IMR-90 (cell line): ENCODE measurements around the gene SLC28A3. TPM values are rescaled to one million over a fixed set of nuclear protein-coding genes. Genes with fewer than 3 reads are reported as not detected.

Experiments used
- ATAC-seq: fragments of 200-7000 bp; cut with Tn5 transposase; 2 replicates; pipeline ENCODE4 v1.9.1; 2020; ENCODE audit warnings: low read depth, mild to moderate bottlenecking, moderate library complexity
- BruUV-seq: library from RNA; stranded (reverse); fragments of 400-500 nt; replicated peaks from 2 replicates; lab custom pipeline; 2021; lab: Mats Ljungman, UMichigan
- CTCF ChIA-PET: fragments of 300-600 bp; formaldehyde crosslinking; extraction: SDS; loops from one replicate; lab custom pipeline; 2021; ENCODE audit warnings: antibody characterized with exemption; lab: Yijun Ruan, JAX
- POLR2A ChIA-PET: fragments of 300-600 bp; sonication (Branson Sonifier 250); formaldehyde crosslinking; loops from one replicate; lab custom pipeline; 2022; ENCODE audit warnings: antibody characterized with exemption; ENCODE audit not compliant: unreplicated experiment; lab: Charles Lee
- DNase-seq: peaks from one replicate; pipeline ENCODE4 v3.0.0; 2013
- H2AFZ ChIP-seq: replicated peaks from 2 replicates; pipeline ENCODE3; 2013; ENCODE audit warnings: low read length, mild to moderate bottlenecking; ENCODE audit not compliant: poor library complexity
- H2AK5ac ChIP-seq: 2 replicates; pipeline ENCODE4 v1.6.1; 2013; ENCODE audit warnings: low read depth, low read length, inconsistent platforms
- H2AK9ac ChIP-seq: replicated peaks from 2 replicates; pipeline ENCODE3; 2013; ENCODE audit warnings: mild to moderate bottlenecking, low read depth, low read length, moderate library complexity; ENCODE audit not compliant: poor library complexity
- H2BK120ac ChIP-seq: 2 replicates; pipeline ENCODE4 v1.6.1; 2013; ENCODE audit warnings: low read depth, low read length, inconsistent platforms
- H2BK15ac ChIP-seq: 3 replicates; pipeline ENCODE4 v1.6.1; 2013; ENCODE audit warnings: low read depth, low read length, inconsistent platforms
- H2BK20ac ChIP-seq: 2 replicates; pipeline ENCODE4 v1.6.1; 2013; ENCODE audit warnings: low read depth, mild to moderate bottlenecking, inconsistent platforms, low read length, moderate library complexity
- H2BK5ac ChIP-seq: 2 replicates; pipeline ENCODE4 v1.6.1; 2013; ENCODE audit warnings: mild to moderate bottlenecking, low read depth, low read length, inconsistent platforms; ENCODE audit not compliant: poor library complexity, severe bottlenecking
- H3K14ac ChIP-seq: replicated peaks from 2 replicates; pipeline ENCODE4 v1.6.1; 2013; ENCODE audit warnings: low read depth, low read length, inconsistent platforms
- H3K18ac ChIP-seq: 2 replicates; pipeline ENCODE4 v1.6.1; 2013; ENCODE audit warnings: low read depth, low read length, control low read depth
- H3K23ac ChIP-seq: 2 replicates; pipeline ENCODE4 v1.6.1; 2013; ENCODE audit warnings: low read depth, low read length, inconsistent platforms
- H3K27ac ChIP-seq: 2 replicates; pipeline ENCODE4 v1.5.1; 2013; ENCODE audit warnings: mild to moderate bottlenecking, control low read depth, low read length; ENCODE audit not compliant: insufficient read depth
- H3K27me3 ChIP-seq: 2 replicates; pipeline ENCODE4 v1.6.1; 2013; ENCODE audit warnings: low read length; ENCODE audit not compliant: control insufficient read depth, insufficient read depth
- H3K36me3 ChIP-seq: 2 replicates; pipeline ENCODE4 v1.6.1; 2013; ENCODE audit warnings: low read length, mixed read lengths; ENCODE audit not compliant: control insufficient read depth, insufficient read depth
- H3K4ac ChIP-seq: 2 replicates; pipeline ENCODE4 v1.6.1; 2013; ENCODE audit warnings: low read depth, low read length, inconsistent platforms
- H3K4me1 ChIP-seq: 2 replicates; pipeline ENCODE4 v1.6.1; 2013; ENCODE audit warnings: low read length, mixed read lengths; ENCODE audit not compliant: control insufficient read depth, insufficient read depth
- H3K4me2 ChIP-seq: 2 replicates; pipeline ENCODE4 v1.6.1; 2013; ENCODE audit warnings: low read depth, mild to moderate bottlenecking, control low read depth, low read length, moderate library complexity
- H3K4me3 ChIP-seq: 2 replicates; pipeline ENCODE4 v1.5.1; 2013; ENCODE audit warnings: low read depth, mild to moderate bottlenecking, control low read depth, low read length, moderate library complexity; ENCODE audit not compliant: insufficient read depth
- H3K56ac ChIP-seq: 2 replicates; pipeline ENCODE4 v1.6.1; 2013; ENCODE audit warnings: low read length, inconsistent platforms; ENCODE audit not compliant: insufficient read depth; ENCODE audit errors: extremely low read depth
- H3K79me1 ChIP-seq, 2 experiments: 2 replicates each; pipeline ENCODE4 v1.6.1; 2013; ENCODE audit warnings: low read length in 2 of 2, inconsistent platforms in 1 of 2, low read depth in 1 of 2
- H3K9ac ChIP-seq: 2 replicates; pipeline ENCODE4 v1.6.1; 2013; ENCODE audit warnings: low read depth, low read length, control low read depth
- H3K9me1 ChIP-seq: 2 replicates; pipeline ENCODE4 v1.6.1; 2013; ENCODE audit warnings: low read length, inconsistent platforms; ENCODE audit not compliant: insufficient read depth
- H3K9me3 ChIP-seq: 2 replicates; pipeline ENCODE4 v1.6.1; 2013; ENCODE audit warnings: low read length; ENCODE audit not compliant: control insufficient read depth, insufficient read depth
- H4K20me1 ChIP-seq: 2 replicates; pipeline ENCODE4 v1.6.1; 2013; ENCODE audit warnings: low read length, inconsistent platforms; ENCODE audit not compliant: insufficient read depth
- H4K5ac ChIP-seq: 2 replicates; pipeline ENCODE4 v1.6.1; 2013; ENCODE audit warnings: mild to moderate bottlenecking, low read depth, low read length, control low read depth
- H4K8ac ChIP-seq, 2 experiments: 2 replicates each; pipeline ENCODE4 v1.6.1; 2013; ENCODE audit warnings: low read depth in 2 of 2, low read length in 2 of 2, control low read depth in 1 of 2, inconsistent platforms in 1 of 2
- H4K91ac ChIP-seq: 2 replicates; pipeline ENCODE4 v1.6.1; 2013; ENCODE audit warnings: low read depth, low read length, inconsistent platforms; ENCODE audit not compliant: insufficient read depth
- BHLHE40 ChIP-seq: fragments of 150-350 bp; IDR thresholded peaks from 2 replicates; pipeline ENCODE4 v1.6.1; 2016; ENCODE audit warnings: mild to moderate bottlenecking, low read depth, low read length
- CEBPB ChIP-seq: IDR thresholded peaks from 2 replicates; pipeline ENCODE4 v1.6.1; 2012; ENCODE audit warnings: low read depth, low read length, improper control_type of control experiment
- MAZ ChIP-seq: IDR thresholded peaks from 2 replicates; pipeline ENCODE4 v1.6.1; 2012; ENCODE audit warnings: low read depth, mild to moderate bottlenecking, low read length, improper control_type of control experiment, moderate library complexity, borderline replicate concordance
- MXI1 ChIP-seq: IDR thresholded peaks from 2 replicates; pipeline ENCODE4 v1.6.1; 2012; ENCODE audit warnings: low read depth, mild to moderate bottlenecking, low read length, moderate library complexity, borderline replicate concordance
- NFE2L2 ChIP-seq: fragments of 150-350 bp; IDR thresholded peaks from 2 replicates; pipeline ENCODE4 v1.6.1; 2016; ENCODE audit warnings: low read depth, mild to moderate bottlenecking, low read length
- POLR2A ChIP-seq: IDR thresholded peaks from 2 replicates; pipeline ENCODE4 v1.6.1; 2012; ENCODE audit warnings: mild to moderate bottlenecking, low read depth, low read length
- RAD21 ChIP-seq: IDR thresholded peaks from 2 replicates; pipeline ENCODE4 v1.6.1; 2012; ENCODE audit warnings: low read length, improper control_type of control experiment
- WGBS, 2 experiments: methylation state at CpG; one replicate each; pipeline versions ENCODE4 v1.1.5 to v1.1.7; 2013; ENCODE audit warnings: missing lambda C conversion rate in 2 of 2; ENCODE audit not compliant: insufficient read length in 1 of 2; ENCODE audit errors: extremely low coverage in 2 of 2; 5-methylcytosine and 5-hydroxymethylcytosine counted together
- dilution Hi-C: fragments of 300-500 bp; cut with HindIII; formaldehyde crosslinking; loops from one replicate; pipeline ENCODE4 v1.14.3; 2018; ENCODE audit warnings: low sequenced_read_pairs; ENCODE audit not compliant: unreplicated experiment
- in situ Hi-C: fragments of 300-500 bp; cut with MboI; formaldehyde crosslinking; loops from 3 replicates; pipeline ENCODE4 v1.14.3; 2019; ENCODE audit warnings: low sequenced_read_pairs, inconsistent platforms, mixed read lengths
- intact Hi-C: fragments of 100-400 bp; cut with micrococcal nuclease; formaldehyde crosslinking; loops from 2 replicates; pipeline ENCODE4 v1.10.0; 2022
- polyA plus RNA-seq, 3 experiments: library from polyadenylated mRNA; depleted of rRNA; stranded (reverse); fragments of >200 nt; gene quantifications; 2 replicates each; pipeline ENCODE4 v1.2.3, GENCODE V29; 2012; ENCODE audit warnings: low replicate concordance in 1 of 3
- total RNA-seq: library from RNA; depleted of rRNA; stranded (reverse); fragments of >200 nt; gene quantifications from 2 replicates; pipeline ENCODE4 v1.2.3, GENCODE V29; 2012

The SLC28A3 gene
- total and polyA plus RNA-seq, 2 of the 4 experiments (the other 2 are of a cell fraction) = 1.1 to 2.2 TPM

GRCh38 chr9:84226126-84226525, 114.4 kb downstream of the SLC28A3 start:
- dilution Hi-C loops = no loop called here
- Histone ChIP-seq H3K4ac (no peak overlapping the region), H2BK5ac (no peak overlapping the region)

More at GRCh38 chr9:84226126-84226525, 114.4 kb downstream of the SLC28A3 start:
- no peak for DNase-seq
- no peak overlapping the region for H4K5ac ChIP-seq
- no peak overlapping the region for H2BK120ac ChIP-seq
- WGBS, 2 experiments = no CpG with 5 or more reads among the region's 1 CpG
- no peak for ATAC-seq
- H3K27ac ChIP-seq = no peak overlapping the region
- H3K36me3 ChIP-seq = no peaks in the 10 kb centered on the region
- no peak overlapping the region for H4K91ac ChIP-seq
- H2AK5ac ChIP-seq = no peak overlapping the region
- H3K4me3 ChIP-seq = no peak overlapping the region
- H3K9me3 ChIP-seq = peaks cover 3% of the 10 kb centered on the region
- in situ Hi-C loops (no loop called here), intact Hi-C loops (no loop called here)
- no peak overlapping the region for H3K14ac ChIP-seq
- H2AFZ ChIP-seq = no peak overlapping the region
- H3K79me1 ChIP-seq = no peaks in the 10 kb centered on the region
- no TSS peak for BruUV-seq
- H4K8ac ChIP-seq = no peak overlapping the region
- H4K20me1 ChIP-seq = no peaks in the 10 kb centered on the region
- no peak overlapping the region for H2BK15ac ChIP-seq
- H3K27me3 ChIP-seq = peaks cover 2% of the 10 kb centered on the region
- ChIA-PET CTCF (interaction anchor here (1.7 kb wide), 1 partner anchor 12 kb away, joined by 5 read pairs; no protein-coding TSS in a partner anchor), POLR2A (no interaction called here)
- H3K4me2 ChIP-seq = no peak overlapping the region
- no peak overlapping the region for H3K23ac ChIP-seq
- no peak overlapping the region for H2BK20ac ChIP-seq
- H3K4me1 ChIP-seq = no peaks in the 10 kb centered on the region; the same call in 1 of the 2 replicates
- H3K9ac ChIP-seq = no peak overlapping the region
- no peak for TF ChIP-seq POLR2A
- TF ChIP-seq RAD21 = no peak
- no peak for TF ChIP-seq BHLHE40
- TF ChIP-seq MXI1 = no peak
- TF ChIP-seq CEBPB = no peak
- no peak for TF ChIP-seq NFE2L2
- TF ChIP-seq MAZ = no peak
- H3K56ac ChIP-seq = no peak overlapping the region
- no peak overlapping the region for H2AK9ac ChIP-seq
- no peaks in the 10 kb centered on the region for H3K9me1 ChIP-seq
- H3K18ac ChIP-seq = no peak overlapping the region
